ENCODE measurements around the gene CPED1. TPM values are rescaled to one million over a fixed set of nuclear protein-coding genes. Genes with fewer than 3 reads are reported as not detected.
A peak's percentile ranks its signal among the peaks of the same experiment; 100 is the strongest.
"Not testable (repeated sequence)": the region's sequence is repeated elsewhere in the genome, so short reads cannot be mapped to it uniquely, and the experiment has no call there.

The CPED1 gene
- total RNA-seq, 2 donors from 2014 or later: 77.4 to 126 TPM

DNA sequence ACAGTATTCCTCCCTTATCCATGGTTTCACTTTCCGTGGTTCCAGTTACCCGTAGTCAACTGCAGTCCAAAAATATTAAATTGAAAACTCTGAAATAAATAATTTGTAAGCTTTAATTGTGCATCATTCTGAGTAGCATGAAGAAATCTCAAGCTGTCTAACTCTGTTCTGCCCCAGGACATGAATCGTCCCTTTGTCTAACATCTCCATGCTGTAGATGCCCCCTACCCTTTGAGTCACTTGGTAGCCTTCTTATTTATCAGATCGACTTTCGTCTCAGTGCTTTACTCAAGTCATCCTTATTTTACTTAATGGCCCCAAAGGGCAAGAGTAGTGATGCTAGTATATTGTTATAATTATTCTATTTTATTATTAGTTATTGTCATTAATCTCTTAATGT is 41.8 kb downstream of the CPED1 start:
- TF ChIP-seq, protein P1, sequence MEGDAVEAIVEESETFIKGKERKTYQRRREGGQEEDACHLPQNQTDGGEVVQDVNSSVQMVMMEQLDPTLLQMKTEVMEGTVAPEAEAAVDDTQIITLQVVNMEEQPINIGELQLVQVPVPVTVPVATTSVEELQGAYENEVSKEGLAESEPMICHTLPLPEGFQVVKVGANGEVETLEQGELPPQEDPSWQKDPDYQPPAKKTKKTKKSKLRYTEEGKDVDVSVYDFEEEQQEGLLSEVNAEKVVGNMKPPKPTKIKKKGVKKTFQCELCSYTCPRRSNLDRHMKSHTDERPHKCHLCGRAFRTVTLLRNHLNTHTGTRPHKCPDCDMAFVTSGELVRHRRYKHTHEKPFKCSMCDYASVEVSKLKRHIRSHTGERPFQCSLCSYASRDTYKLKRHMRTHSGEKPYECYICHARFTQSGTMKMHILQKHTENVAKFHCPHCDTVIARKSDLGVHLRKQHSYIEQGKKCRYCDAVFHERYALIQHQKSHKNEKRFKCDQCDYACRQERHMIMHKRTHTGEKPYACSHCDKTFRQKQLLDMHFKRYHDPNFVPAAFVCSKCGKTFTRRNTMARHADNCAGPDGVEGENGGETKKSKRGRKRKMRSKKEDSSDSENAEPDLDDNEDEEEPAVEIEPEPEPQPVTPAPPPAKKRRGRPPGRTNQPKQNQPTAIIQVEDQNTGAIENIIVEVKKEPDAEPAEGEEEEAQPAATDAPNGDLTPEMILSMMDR (IDR thresholded peaks at IDR 0.05): no peak
- DNase-seq (ENCODE audit: low spot score) (no peak), ATAC-seq (ENCODE audit: insufficient number of reproducible peaks, low FRiP score, low read depth) (no peak)
- no peaks in the 10 kb centered on the region for H3K27me3 ChIP-seq (replicated peaks; ENCODE audit: insufficient read depth)
- peaks cover 17 to 52% of the 10 kb centered on the region in 2 donors for H3K4me1 ChIP-seq (ENCODE audit: control insufficient read depth in 1 of 2, low read depth in 2 of 2)
- no peak overlapping the region for H3K4me3 ChIP-seq
- H3K27ac ChIP-seq: peak overlapping the region; percentile 36 to 38
- no peaks in the 10 kb centered on the region for H3K9me3 ChIP-seq
- no peaks in the 10 kb centered on the region for H3K36me3 ChIP-seq

DNA sequence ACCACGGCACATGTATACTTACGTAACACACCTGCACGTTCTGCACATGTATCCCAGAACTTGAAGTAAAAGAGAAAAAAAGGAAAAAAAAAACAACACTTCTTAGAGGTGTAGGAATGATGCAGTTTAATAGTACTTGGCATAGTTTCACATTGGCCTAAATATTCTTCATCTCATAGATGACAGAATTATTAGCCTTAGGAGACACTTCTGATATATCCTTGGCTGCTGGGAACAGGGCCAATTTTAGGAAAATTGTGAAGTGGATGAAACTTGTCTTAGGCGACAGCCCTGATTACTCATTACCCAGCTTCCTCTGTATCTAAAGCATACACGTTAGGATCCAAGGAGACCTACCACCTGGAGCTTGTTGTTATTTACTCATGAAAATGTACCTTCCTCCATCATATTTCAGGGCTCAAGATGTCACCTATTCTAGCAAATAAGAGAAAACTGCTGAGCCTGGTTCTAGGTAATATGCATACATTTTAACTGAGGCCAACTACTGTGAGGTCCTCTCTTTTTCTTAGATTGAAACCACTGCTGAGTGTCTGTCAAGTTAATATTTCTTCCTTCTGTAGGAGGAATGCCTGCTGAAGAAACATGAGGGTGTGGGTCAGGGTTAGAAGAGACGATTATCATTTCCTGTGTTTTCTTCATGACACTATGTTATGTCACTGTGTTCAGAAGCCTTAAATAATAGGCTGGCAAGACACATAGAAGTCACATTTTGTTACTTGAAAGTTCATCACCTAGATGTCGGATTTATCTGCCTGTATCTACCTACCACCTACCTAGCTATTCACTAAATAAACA is 44.3 kb downstream of the CPED1 start:
- H3K9me3 ChIP-seq: no peaks in the 10 kb centered on the region
- H3K4me3 ChIP-seq: no peak overlapping the region
- H3K27me3 ChIP-seq (replicated peaks; ENCODE audit: insufficient read depth): no peaks in the 10 kb centered on the region
- DNase-seq (ENCODE audit: low spot score) (no peak), ATAC-seq (ENCODE audit: insufficient number of reproducible peaks, low FRiP score, low read depth) (no peak)
- no peaks in the 10 kb centered on the region for H3K36me3 ChIP-seq
- TF ChIP-seq, protein P1 (IDR thresholded peaks at IDR 0.05): no peak
- peaks cover 15 to 39% of the 10 kb centered on the region in 2 donors for H3K4me1 ChIP-seq (ENCODE audit: control insufficient read depth in 1 of 2, low read depth in 2 of 2)
- no peak overlapping the region for H3K27ac ChIP-seq

DNA sequence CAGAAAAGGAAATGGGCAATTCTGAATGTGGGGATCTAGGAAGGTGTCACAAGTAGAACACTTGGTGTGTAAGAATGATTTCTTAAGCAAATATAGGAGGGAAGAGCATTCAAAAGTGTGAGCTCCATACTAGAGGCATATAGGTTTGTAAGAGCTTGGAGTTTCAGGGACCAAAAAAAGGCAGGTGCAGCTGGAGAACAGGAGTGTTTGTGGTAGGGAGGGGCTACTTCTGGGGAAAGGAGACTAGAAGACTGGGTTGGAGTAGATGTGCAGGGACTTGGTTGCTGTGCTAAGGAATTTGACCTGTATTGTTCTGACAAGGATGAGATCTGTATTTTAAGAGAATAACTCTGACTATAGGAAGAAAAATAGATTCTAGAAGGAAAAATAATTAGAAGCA is 46.4 kb downstream of the CPED1 start:
- H3K4me1 ChIP-seq (ENCODE audit: control insufficient read depth in 1 of 2, low read depth in 2 of 2): peaks cover 9 to 34% of the 10 kb centered on the region in 2 donors
- no peaks in the 10 kb centered on the region for H3K36me3 ChIP-seq
- H3K27me3 ChIP-seq (replicated peaks; ENCODE audit: insufficient read depth): no peaks in the 10 kb centered on the region
- no peak for ATAC-seq (ENCODE audit: insufficient number of reproducible peaks, low FRiP score, low read depth)
- no peak overlapping the region for H3K27ac ChIP-seq
- H3K4me3 ChIP-seq: no peak overlapping the region
- no peaks in the 10 kb centered on the region for H3K9me3 ChIP-seq
- TF ChIP-seq, protein P1 (IDR thresholded peaks at IDR 0.05): no peak
- no peak for DNase-seq (ENCODE audit: low spot score)

DNA sequence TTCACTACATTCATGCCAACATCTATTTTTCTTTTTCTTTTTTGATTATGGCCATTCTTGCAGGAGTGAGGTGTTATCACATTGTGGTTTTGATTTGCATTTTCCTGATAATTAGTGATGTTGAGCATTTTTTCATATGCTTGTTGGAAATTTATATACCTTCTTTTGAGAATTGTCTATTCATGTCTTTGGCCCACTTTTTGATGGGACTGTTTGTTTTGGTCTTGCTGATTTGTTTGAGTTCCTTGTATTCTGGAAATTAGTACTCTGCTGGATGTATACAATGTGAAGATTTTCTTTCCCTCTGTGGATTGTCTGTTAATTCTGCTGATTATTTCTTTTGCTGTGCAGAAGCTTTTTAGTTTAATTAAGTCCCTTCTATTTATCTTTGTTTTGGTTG is 48.3 kb downstream of the CPED1 start:
- peaks cover 14 to 34% of the 10 kb centered on the region in 2 donors for H3K4me1 ChIP-seq (ENCODE audit: control insufficient read depth in 1 of 2, low read depth in 2 of 2)
- not testable (repeated sequence) for H3K27ac ChIP-seq; H3K9me3 ChIP-seq; H3K27me3 ChIP-seq (replicated peaks; ENCODE audit: insufficient read depth); H3K36me3 ChIP-seq; ATAC-seq (ENCODE audit: insufficient number of reproducible peaks, low FRiP score, low read depth); H3K4me3 ChIP-seq; DNase-seq (ENCODE audit: low spot score)

DNA sequence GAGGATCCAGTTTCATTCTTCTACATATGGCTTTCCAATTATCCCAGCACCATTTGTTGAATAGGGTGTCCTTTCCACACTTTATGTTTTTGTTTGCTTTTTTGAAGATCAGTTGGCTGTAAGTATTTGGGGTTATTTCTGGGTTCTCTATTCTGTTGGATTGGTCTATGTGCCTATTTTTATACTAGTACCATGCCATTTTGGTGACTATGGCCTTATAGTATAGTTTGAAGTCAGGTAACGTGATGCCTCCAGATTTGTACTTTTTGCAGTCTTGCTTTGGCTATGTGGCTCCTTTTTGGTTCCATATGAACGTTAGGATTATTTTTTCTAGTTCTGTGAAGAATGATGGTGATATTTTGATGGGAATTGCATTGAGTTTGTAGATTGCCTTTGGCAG is 48.8 kb downstream of the CPED1 start:
- not testable (repeated sequence) for H3K4me3 ChIP-seq

DNA sequence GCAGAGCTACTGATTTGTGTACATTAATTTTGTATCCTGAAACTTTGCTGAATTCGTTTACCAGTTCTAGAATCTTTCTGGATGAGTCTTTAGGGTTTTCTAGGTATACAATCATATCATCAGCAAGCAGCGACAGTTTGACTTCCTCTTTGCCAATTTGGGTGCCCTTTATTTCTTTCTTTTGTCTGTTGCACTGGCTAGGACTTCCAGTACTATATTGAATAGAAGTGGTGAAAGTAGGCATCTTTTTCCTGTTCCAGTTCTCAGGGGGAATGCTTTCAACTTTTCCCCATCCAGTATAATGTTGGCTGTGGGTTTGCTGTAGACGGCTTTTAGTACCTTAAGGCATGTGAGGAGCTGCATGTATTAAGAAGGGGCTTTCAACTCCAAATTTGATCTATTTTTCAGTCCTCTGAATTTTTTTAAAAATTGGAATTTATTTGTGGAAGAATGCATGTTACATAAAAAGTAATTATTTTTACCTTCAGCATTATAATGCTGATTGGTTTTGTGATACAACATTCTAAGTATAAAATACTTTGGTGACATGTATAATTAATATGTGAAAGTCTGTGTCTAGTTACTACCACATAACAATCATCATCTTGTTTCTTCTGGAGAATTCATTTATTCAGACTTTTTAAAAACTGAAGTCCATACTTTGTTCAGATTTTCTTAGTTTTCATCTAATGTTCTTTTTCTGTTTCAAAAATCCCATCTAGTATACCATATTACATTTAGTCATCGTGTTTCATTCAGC is 49.6 kb downstream of the CPED1 start:
- TF ChIP-seq, protein P1 (IDR thresholded peaks at IDR 0.05): no peak
- peak overlapping the region in 1 of 2 donors; percentile 17 for H3K27ac ChIP-seq

More for the DNA sequence above, 48.8 kb downstream of the CPED1 start:
- not testable (repeated sequence) for H3K27ac ChIP-seq; ATAC-seq (ENCODE audit: insufficient number of reproducible peaks, low FRiP score, low read depth); H3K36me3 ChIP-seq; H3K27me3 ChIP-seq (replicated peaks; ENCODE audit: insufficient read depth); H3K9me3 ChIP-seq; DNase-seq (ENCODE audit: low spot score)
- peaks cover 20 to 39% of the 10 kb centered on the region in 2 donors for H3K4me1 ChIP-seq (ENCODE audit: control insufficient read depth in 1 of 2, low read depth in 2 of 2)

More for the DNA sequence above, 49.6 kb downstream of the CPED1 start:
- ATAC-seq (ENCODE audit: insufficient number of reproducible peaks, low FRiP score, low read depth) (no peak), DNase-seq (ENCODE audit: low spot score) (no peak)
- no peaks in the 10 kb centered on the region for H3K9me3 ChIP-seq
- H3K27me3 ChIP-seq (replicated peaks; ENCODE audit: insufficient read depth): no peaks in the 10 kb centered on the region
- H3K4me1 ChIP-seq (ENCODE audit: control insufficient read depth in 1 of 2, low read depth in 2 of 2): peaks cover 14 to 34% of the 10 kb centered on the region in 2 donors
- no peak overlapping the region for H3K4me3 ChIP-seq
- H3K36me3 ChIP-seq: no peaks in the 10 kb centered on the region
